Measurements from ENCODE around the gene TACR2. TPM values are rescaled to one million over a fixed set of nuclear protein-coding genes. Genes with fewer than 3 reads are reported as not detected.

TACR2 gene
- polyA plus RNA-seq, 4 donors, result 0.81 to 4.0 (median 0.86) TPM; not detected in 1

DNA sequence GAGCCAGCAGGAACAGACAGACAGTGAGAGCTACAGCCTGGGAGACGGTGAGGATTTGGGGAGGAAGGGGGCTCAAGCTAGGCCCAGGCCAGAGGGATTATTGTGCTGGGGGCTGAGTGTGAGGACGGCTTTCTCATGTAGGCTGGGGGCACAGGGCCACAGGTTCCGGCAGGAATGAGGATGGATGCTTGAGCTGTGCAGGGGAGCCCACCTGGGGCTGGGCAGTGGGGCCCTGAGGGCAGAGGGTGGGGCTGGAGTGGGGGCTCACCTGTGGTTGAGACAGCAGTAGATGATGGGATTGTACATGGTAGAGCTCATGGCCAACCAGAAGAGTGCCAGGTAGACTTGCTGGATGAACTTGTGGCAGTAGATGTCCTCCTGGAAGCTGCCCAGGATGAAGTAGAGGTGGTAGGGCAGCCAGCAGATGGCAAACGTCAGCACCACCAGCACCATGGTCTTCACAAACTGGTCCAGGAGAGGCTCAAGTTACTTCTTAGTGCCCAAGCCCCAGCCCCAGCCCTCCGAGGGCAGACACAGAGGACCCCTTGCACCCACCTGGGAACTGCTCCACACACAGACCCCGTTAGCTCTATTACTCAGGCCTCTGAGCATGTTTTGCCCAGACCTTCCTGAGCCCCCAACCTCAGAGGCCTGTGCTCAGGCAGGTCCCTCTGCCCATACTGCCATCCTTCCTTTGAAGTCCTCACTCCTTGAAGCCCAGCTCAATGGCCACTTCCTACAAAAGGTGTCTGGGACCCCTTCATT is 9.7 kb downstream of the TACR2 start:
- WGBS, 3 donors, result 72 to 80% (median 73%) methylated on average over 6 of the region's 6 CpGs

DNA sequence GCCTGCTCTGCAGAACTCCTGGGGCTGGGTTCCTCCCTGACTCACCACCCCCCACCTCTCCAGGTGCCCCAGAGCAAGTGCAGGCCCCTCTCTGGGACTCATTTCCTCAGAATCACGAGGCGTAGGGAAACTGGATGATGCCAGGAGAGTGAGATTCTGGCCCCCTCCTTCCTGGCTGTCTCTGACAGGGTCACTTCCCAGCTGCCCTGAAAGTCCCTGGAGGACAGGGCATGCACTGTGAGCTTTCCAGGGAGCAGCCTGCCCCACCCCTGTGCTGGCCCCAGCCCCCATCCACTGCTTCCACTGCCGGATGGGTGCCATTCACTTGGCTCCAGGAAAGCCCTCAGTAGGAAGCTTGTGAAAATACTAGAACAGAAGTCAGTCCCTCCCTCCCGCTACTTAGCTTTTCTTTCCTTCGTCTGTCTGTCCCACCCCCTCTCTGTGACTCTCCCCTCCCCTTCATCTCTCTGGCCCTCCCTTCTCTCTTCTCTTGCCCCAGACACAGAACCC is 10.4 kb downstream of the TACR2 start:
- FAIRE-seq, result no peak
- Histone ChIP-seq H3K4me1 (ENCODE audit: control insufficient read depth in 3 of 3, insufficient read depth in 2 of 3, low read depth in 1 of 3, low read length in 2 of 3) (peaks cover 0 to 11% (median 0%) of the 10 kb centered on the region in 3 donors), H3K27ac (ENCODE audit: low read depth in 1 of 3, low read length in 2 of 3) (no peak overlapping the region), H3K9me3 (ENCODE audit: control insufficient read depth in 2 of 2, insufficient read depth in 1 of 2, low read depth in 1 of 2, low read length in 1 of 2) (no peaks in the 10 kb centered on the region), H3K27me3 (ENCODE audit: control insufficient read depth in 3 of 3, insufficient read depth in 3 of 3, low read length in 3 of 3) (no peaks in the 10 kb centered on the region), H3K4me3 (ENCODE audit: low read depth in 1 of 3, low read length in 3 of 3) (no peak overlapping the region), H3K36me3 (ENCODE audit: control insufficient read depth in 3 of 3, insufficient read depth in 2 of 3, low read depth in 1 of 3, low read length in 3 of 3) (peaks cover 0 to 3% (median 0%) of the 10 kb centered on the region in 3 donors)
- peak in 1 of 2 donors; percentile 52 for DNase-seq
- WGBS, 3 donors, result 41 to 54% (median 41%) methylated on average over 5 of the region's 5 CpGs

More for the DNA sequence above, 9.7 kb downstream of the TACR2 start:
- FAIRE-seq, result no peak
- Histone ChIP-seq H3K4me1 (ENCODE audit: control insufficient read depth in 3 of 3, insufficient read depth in 2 of 3, low read depth in 1 of 3, low read length in 2 of 3) (peaks cover 0 to 11% (median 0%) of the 10 kb centered on the region in 3 donors), H3K27ac (ENCODE audit: low read depth in 1 of 3, low read length in 2 of 3) (no peak overlapping the region), H3K36me3 (ENCODE audit: control insufficient read depth in 3 of 3, insufficient read depth in 2 of 3, low read depth in 1 of 3, low read length in 3 of 3) (no peaks in the 10 kb centered on the region), H3K9me3 (ENCODE audit: control insufficient read depth in 2 of 2, insufficient read depth in 1 of 2, low read depth in 1 of 2, low read length in 1 of 2) (no peaks in the 10 kb centered on the region), H3K4me3 (ENCODE audit: low read depth in 1 of 3, low read length in 3 of 3) (no peak overlapping the region), H3K27me3 (ENCODE audit: control insufficient read depth in 3 of 3, insufficient read depth in 3 of 3, low read length in 3 of 3) (no peaks in the 10 kb centered on the region)
- DNase-seq, result no peak

- Histone ChIP-seq H3K4me3 (ENCODE audit: low read depth in 1 of 3, low read length in 3 of 3) (no peak overlapping the region), H3K27me3 (ENCODE audit: control insufficient read depth in 3 of 3, insufficient read depth in 3 of 3, low read length in 3 of 3) (no peaks in the 10 kb centered on the region), H3K27ac (ENCODE audit: low read depth in 1 of 3, low read length in 2 of 3) (peak overlapping the region in 1 of 3 donors; percentile 8), H3K4me1 (ENCODE audit: control insufficient read depth in 3 of 3, insufficient read depth in 2 of 3, low read depth in 1 of 3, low read length in 2 of 3) (peaks cover 0 to 11% (median 0%) of the 10 kb centered on the region in 3 donors), H3K36me3 (ENCODE audit: control insufficient read depth in 3 of 3, insufficient read depth in 2 of 3, low read depth in 1 of 3, low read length in 3 of 3) (peaks cover 0 to 13% (median 0%) of the 10 kb centered on the region in 3 donors), H3K9me3 (ENCODE audit: control insufficient read depth in 2 of 2, insufficient read depth in 1 of 2, low read depth in 1 of 2, low read length in 1 of 2) (no peaks in the 10 kb centered on the region)
- FAIRE-seq, result no peak
- 74 to 82% (median 78%) methylated on average over 4 of the region's 4 CpGs for WGBS, 3 donors
- DNase-seq, result no peak
These were observed 11.5 kb downstream of the TACR2 start for GRCh38 chr10:69405221-69405620.

DNA sequence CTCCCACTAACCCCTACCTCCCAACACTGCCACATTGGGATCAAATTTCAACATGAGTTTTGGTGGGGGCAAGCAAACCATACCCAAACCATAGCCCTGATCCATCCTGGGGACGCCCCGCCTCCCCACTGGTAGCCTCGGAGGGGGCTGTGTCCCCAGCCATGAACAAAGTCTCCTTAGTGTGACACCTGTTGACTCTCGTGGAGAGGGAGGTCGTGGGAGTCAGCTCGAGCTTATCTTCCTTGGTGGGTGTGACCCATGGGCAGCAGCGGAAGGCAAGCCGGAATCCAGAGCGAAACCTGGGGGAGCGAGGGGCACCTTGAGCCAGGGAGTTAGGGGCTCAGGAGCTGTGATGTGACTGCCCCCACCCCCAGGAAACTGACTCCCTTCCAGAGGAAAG is 11.9 kb downstream of the TACR2 start:
- Histone ChIP-seq H3K27ac (ENCODE audit: low read depth in 1 of 3, low read length in 2 of 3) (no peak overlapping the region), H3K36me3 (ENCODE audit: control insufficient read depth in 3 of 3, insufficient read depth in 2 of 3, low read depth in 1 of 3, low read length in 3 of 3) (peaks cover 0 to 15% (median 0%) of the 10 kb centered on the region in 3 donors)

GRCh38 chr10:69403519-69403918 is 13.2 kb downstream of the TACR2 start:
- H3K27me3 ChIP-seq (ENCODE audit: control insufficient read depth in 3 of 3, insufficient read depth in 3 of 3, low read length in 3 of 3), result no peaks in the 10 kb centered on the region
- no peak overlapping the region for H3K4me3 ChIP-seq (ENCODE audit: low read depth in 1 of 3, low read length in 3 of 3)
- DNase-seq, result no peak
- FAIRE-seq, result no peak
- H3K36me3 ChIP-seq (ENCODE audit: control insufficient read depth in 3 of 3, insufficient read depth in 2 of 3, low read depth in 1 of 3, low read length in 3 of 3), result peaks cover 0 to 20% (median 0%) of the 10 kb centered on the region in 3 donors
- peaks cover 0 to 6% (median 0%) of the 10 kb centered on the region in 3 donors for H3K4me1 ChIP-seq (ENCODE audit: control insufficient read depth in 3 of 3, insufficient read depth in 2 of 3, low read depth in 1 of 3, low read length in 2 of 3)
- no peak overlapping the region for H3K27ac ChIP-seq (ENCODE audit: low read depth in 1 of 3, low read length in 2 of 3)
- WGBS, 3 donors, result 60 to 64% (median 62%) methylated on average over 3 of the region's 3 CpGs
- no peaks in the 10 kb centered on the region for H3K9me3 ChIP-seq (ENCODE audit: control insufficient read depth in 2 of 2, insufficient read depth in 1 of 2, low read depth in 1 of 2, low read length in 1 of 2)

More for the DNA sequence above, 11.9 kb downstream of the TACR2 start:
- WGBS, 3 donors, result 71 to 86% (median 83%) methylated on average over 10 of the region's 10 CpGs
- no peak for DNase-seq
- H3K9me3 ChIP-seq (ENCODE audit: control insufficient read depth in 2 of 2, insufficient read depth in 1 of 2, low read depth in 1 of 2, low read length in 1 of 2), result no peaks in the 10 kb centered on the region
- peaks cover 0 to 11% (median 0%) of the 10 kb centered on the region in 3 donors for H3K4me1 ChIP-seq (ENCODE audit: control insufficient read depth in 3 of 3, insufficient read depth in 2 of 3, low read depth in 1 of 3, low read length in 2 of 3)
- FAIRE-seq, result no peak
- H3K27me3 ChIP-seq (ENCODE audit: control insufficient read depth in 3 of 3, insufficient read depth in 3 of 3, low read length in 3 of 3), result no peaks in the 10 kb centered on the region
- no peak overlapping the region for H3K4me3 ChIP-seq (ENCODE audit: low read depth in 1 of 3, low read length in 3 of 3)

GRCh38 chr10:69403066-69403465 is 13.7 kb downstream of the TACR2 start:
- WGBS, 3 donors, result 31 to 72% (median 50%) methylated on average over 1 of the region's 1 CpG
- no peak overlapping the region for H3K4me3 ChIP-seq (ENCODE audit: low read depth in 1 of 3, low read length in 3 of 3)
- FAIRE-seq (no peak), DNase-seq (no peak)
- no peaks in the 10 kb centered on the region for H3K9me3 ChIP-seq (ENCODE audit: control insufficient read depth in 2 of 2, insufficient read depth in 1 of 2, low read depth in 1 of 2, low read length in 1 of 2)
- no peaks in the 10 kb centered on the region for H3K27me3 ChIP-seq (ENCODE audit: control insufficient read depth in 3 of 3, insufficient read depth in 3 of 3, low read length in 3 of 3)
- H3K4me1 ChIP-seq (ENCODE audit: control insufficient read depth in 3 of 3, insufficient read depth in 2 of 3, low read depth in 1 of 3, low read length in 2 of 3), result peaks cover 0 to 2% (median 0%) of the 10 kb centered on the region in 3 donors
- peaks cover 0 to 22% (median 0%) of the 10 kb centered on the region in 3 donors for H3K36me3 ChIP-seq (ENCODE audit: control insufficient read depth in 3 of 3, insufficient read depth in 2 of 3, low read depth in 1 of 3, low read length in 3 of 3)
- no peak overlapping the region for H3K27ac ChIP-seq (ENCODE audit: low read depth in 1 of 3, low read length in 2 of 3)

- WGBS, 3 donors, result 88 to 91% (median 90%) methylated on average over 6 of the region's 6 CpGs
- DNase-seq (no peak), FAIRE-seq (no peak)
- H3K27me3 ChIP-seq (ENCODE audit: control insufficient read depth in 3 of 3, insufficient read depth in 3 of 3, low read length in 3 of 3), result no peaks in the 10 kb centered on the region
- H3K4me1 ChIP-seq (ENCODE audit: control insufficient read depth in 3 of 3, insufficient read depth in 2 of 3, low read depth in 1 of 3, low read length in 2 of 3), result no peaks in the 10 kb centered on the region
- no peak overlapping the region for H3K27ac ChIP-seq (ENCODE audit: low read depth in 1 of 3, low read length in 2 of 3)
- peaks cover 0 to 22% (median 0%) of the 10 kb centered on the region in 3 donors for H3K36me3 ChIP-seq (ENCODE audit: control insufficient read depth in 3 of 3, insufficient read depth in 2 of 3, low read depth in 1 of 3, low read length in 3 of 3)
- H3K9me3 ChIP-seq (ENCODE audit: control insufficient read depth in 2 of 2, insufficient read depth in 1 of 2, low read depth in 1 of 2, low read length in 1 of 2), result no peaks in the 10 kb centered on the region
- H3K4me3 ChIP-seq (ENCODE audit: low read depth in 1 of 3, low read length in 3 of 3), result no peak overlapping the region
These were observed 14.3 kb downstream of the TACR2 start for GRCh38 chr10:69402386-69402785.

DNA sequence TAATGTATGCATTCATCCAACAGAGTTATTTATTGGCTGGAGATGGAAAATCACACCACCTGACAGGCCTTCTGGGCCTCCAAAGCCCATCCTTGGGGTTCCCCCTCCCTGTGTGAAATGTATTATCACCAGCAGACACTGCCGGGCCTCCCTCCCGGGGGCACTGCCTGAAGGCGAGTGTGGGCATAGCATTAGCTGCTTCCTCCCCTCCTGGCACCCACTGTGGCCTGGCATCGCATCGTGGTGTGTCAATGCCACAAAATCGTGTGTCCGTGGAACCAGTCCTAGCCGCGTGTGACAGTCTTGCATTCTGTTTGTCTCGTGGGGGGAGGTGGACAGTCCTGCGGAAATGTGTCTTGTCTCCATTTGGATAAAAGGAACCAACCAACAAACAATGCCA is 15.3 kb downstream of the TACR2 start:
- Histone ChIP-seq H3K36me3 (ENCODE audit: control insufficient read depth in 3 of 3, insufficient read depth in 2 of 3, low read depth in 1 of 3, low read length in 3 of 3) (peaks cover 0 to 22% (median 2%) of the 10 kb centered on the region in 3 donors), H3K4me3 (ENCODE audit: low read depth in 1 of 3, low read length in 3 of 3) (no peak overlapping the region), H3K4me1 (ENCODE audit: control insufficient read depth in 3 of 3, insufficient read depth in 2 of 3, low read depth in 1 of 3, low read length in 2 of 3) (no peaks in the 10 kb centered on the region), H3K27me3 (ENCODE audit: control insufficient read depth in 3 of 3, insufficient read depth in 3 of 3, low read length in 3 of 3) (no peaks in the 10 kb centered on the region), H3K27ac (ENCODE audit: low read depth in 1 of 3, low read length in 2 of 3) (no peak overlapping the region), H3K9me3 (ENCODE audit: control insufficient read depth in 2 of 2, insufficient read depth in 1 of 2, low read depth in 1 of 2, low read length in 1 of 2) (no peaks in the 10 kb centered on the region)
- DNase-seq, result no peak
- WGBS, 3 donors, result 86 to 93% (median 92%) methylated on average over 11 of the region's 11 CpGs
- FAIRE-seq, result no peak

Measured in small intestine (tissue), 7 donors.